Heart left ventricle (tissue), 16 donors: Measurements from ENCODE around the gene CAMTA1. TPM values are rescaled to one million over a fixed set of nuclear protein-coding genes. Genes with fewer than 3 reads are reported as not detected.

Experiments used
- ATAC-seq, 4 donors: fragments of 200-7000 bp; cut with Tn5 transposase; one replicate each; pipeline ENCODE4 v1.9.1; 2020 to 2022; ENCODE audit warnings: moderate library complexity in 4 of 4, mild to moderate bottlenecking in 3 of 4, moderate number of reproducible peaks in 1 of 4
- DNase-seq, 5 donors: peaks; one replicate each; pipeline ENCODE4 v3.0.0-alpha.2; 2020
- H3K27ac ChIP-seq, 12 donors: fragments of 200-600 bp; sonication (generic) in 4 of 12; one replicate each; pipeline versions ENCODE4 v1.5.0 to v1.8.0; 2016 to 2022; ENCODE audit warnings: mild to moderate bottlenecking in 2 of 12
- H3K27me3 ChIP-seq, 9 donors: fragments of 200-600 bp; sonication (generic) in 2 of 9; one replicate each; pipeline versions ENCODE4 v1.5.1 to v1.8.0; 2016 to 2022; ENCODE audit warnings: mild to moderate bottlenecking in 3 of 9
- H3K36me3 ChIP-seq, 9 donors: fragments of 200-600 bp; sonication (generic) in 2 of 9; one replicate each; pipeline versions ENCODE4 v1.5.0 to v1.8.0; 2018 to 2022; ENCODE audit warnings: mild to moderate bottlenecking in 2 of 9
- H3K4me1 ChIP-seq, 12 donors: fragments of 200-600 bp; sonication (generic) in 4 of 12; one replicate each; pipeline versions ENCODE4 v1.5.0 to v1.8.0; 2016 to 2022; ENCODE audit warnings: mild to moderate bottlenecking in 3 of 12
- H3K4me3 ChIP-seq, 12 donors: fragments of 200-600 bp; sonication (generic) in 4 of 12; one replicate each; pipeline versions ENCODE4 v1.5.0 to v1.8.0; 2017 to 2022; ENCODE audit warnings: mild to moderate bottlenecking in 9 of 12, moderate library complexity in 4 of 12
- H3K9me3 ChIP-seq, 12 donors: fragments of 200-600 bp; sonication (generic) in 4 of 12; one replicate each; pipeline versions ENCODE4 v1.5.0 to v1.8.0; 2016 to 2022; ENCODE audit warnings: mild to moderate bottlenecking in 1 of 12
- CTCF ChIP-seq, 12 donors: fragments of 200-600 bp; sonication (generic) in 4 of 12; IDR thresholded peaks; one replicate each; pipeline versions ENCODE4 v1.5.0 to v1.8.0; 2018 to 2022; ENCODE audit warnings: antibody characterized with exemption in 12 of 12, mild to moderate bottlenecking in 5 of 12
- POLR2A ChIP-seq, 2 donors: fragments of 450-650 bp; IDR thresholded peaks; one replicate each; pipeline ENCODE4 v1.6.1; 2017; ENCODE audit warnings: antibody characterized with exemption in 2 of 2, mild to moderate bottlenecking in 2 of 2, moderate library complexity in 2 of 2
- WGBS, 4 donors: extraction: QIAGEN DNeasy Blood & Tissue Kit in 2 of 4; methylation state at CpG; one replicate each; pipeline versions ENCODE4 v1.1.5 to v1.1.7; 2013 to 2018; 5-methylcytosine and 5-hydroxymethylcytosine counted together
- intact Hi-C, 10 donors: fragments of 100-400 bp; cut with DNase I; formaldehyde crosslinking; loops; one replicate each; pipeline versions ENCODE4 v1.11.1 to v1.14.2; 2022
- polyA plus RNA-seq, 2 donors: library from polyadenylated mRNA; stranded (reverse); fragments of 200-250 nt; gene quantifications; one replicate each; pipeline ENCODE4 v1.2.3, GENCODE V29; 2013
- total RNA-seq, 9 donors: library from RNA; depleted of rRNA in 2 of 9; stranded (reverse); fragments of >200 nt in 2 of 9; fragmentation: NEBNext Ultra II Directional in 3 of 9; extraction: Animal tissue kit (Norgen Biotek cat#: 25700) in 3 of 9; gene quantifications; one replicate each; pipeline versions ENCODE4 v1.1.0 to v1.2.4, GENCODE V29; 2016 to 2023
- donor health status: ischemic (EF 13 %, LVEDD 7.1; RV severe dilation, severe dysfunction).
- donor health status: healthy with polysubstance abuse.
- donor health status: DM: no; HTN: yes; CAD: no.
- donor health status: DM: no; HTN: no; CAD: no.
- donor health status: ischemic (EF 25% LVEDD 6.9; RV normal size, moderate dysfunction).
- donor health status: ischemic (EF 25% LVEDD 5.7; RV mildly dilated, moderate dysfunction).
- donor health status: healthy.
- donor health status: DM: yes; HTN: yes; CAD: no.
- donor health status: ischemic (EF 35%, LVEDD 5.7; RV mildly dilated, moderate dysfunction).
- donor health status: nonischemic (EF 11% LVEDD 7.7; RV severe dilation, severe dysfunction).
- donor health status: DM: yes; HTN: yes; CAD: no.
- donor health status: PGD.
- donor health status: ischemic (EF 29% LVEDD 5.4; RV normal size, mild dysfunction).
- donor health status: nonischemic (EF 23%, LVEDD 6.1; RV moderate dilation, normal function).

The CAMTA1 gene
- total and polyA plus RNA-seq, 11 donors: 114 to 303 (median 137) TPM

- Histone ChIP-seq H3K9me3 (no peaks in the 10 kb centered on the region), H3K36me3 (no peaks in the 10 kb centered on the region), H3K27me3 (no peaks in the 10 kb centered on the region), H3K4me1 (no peaks in the 10 kb centered on the region), H3K27ac (no peak overlapping the region), H3K4me3 (no peak overlapping the region)
- no peak for DNase-seq
- intact Hi-C loops: no loop called here
- no peak for ATAC-seq
- TF ChIP-seq CTCF (IDR thresholded peaks at IDR 0.05) (no peak), POLR2A (IDR thresholded peaks at IDR 0.05) (no peak)
Measured at GRCh38 chr1:6981595-6981994, 196.3 kb downstream of the CAMTA1 start.

GRCh38 chr1:6982443-6982842 is 197.2 kb downstream of the CAMTA1 start:
- TF ChIP-seq CTCF (IDR thresholded peaks at IDR 0.05) (no peak), POLR2A (IDR thresholded peaks at IDR 0.05) (no peak)
- ATAC-seq (no peak), DNase-seq (no peak)
- Histone ChIP-seq H3K4me1 (no peaks in the 10 kb centered on the region), H3K27me3 (no peaks in the 10 kb centered on the region), H3K9me3 (no peaks in the 10 kb centered on the region), H3K27ac (no peak overlapping the region), H3K4me3 (no peak overlapping the region), H3K36me3 (no peaks in the 10 kb centered on the region)
- intact Hi-C loops: no loop called here
- WGBS, 4 donors: 83 to 89% (median 85%) methylated on average over 6 to 9 of the region's 9 CpGs

GRCh38 chr1:6982860-6983259 is 197.6 kb downstream of the CAMTA1 start:
- ATAC-seq (no peak), DNase-seq (no peak)
- TF ChIP-seq CTCF (IDR thresholded peaks at IDR 0.05) (no peak), POLR2A (IDR thresholded peaks at IDR 0.05) (no peak)
- no peaks in the 10 kb centered on the region for H3K27me3 ChIP-seq
- no peak overlapping the region for H3K27ac ChIP-seq
- 91 to 96% (median 94%) methylated on average over 2 of the region's 2 CpGs for WGBS, 4 donors
- no peaks in the 10 kb centered on the region for H3K9me3 ChIP-seq
- intact Hi-C loops: no loop called here
- no peaks in the 10 kb centered on the region for H3K4me1 ChIP-seq
- no peak overlapping the region for H3K4me3 ChIP-seq
- H3K36me3 ChIP-seq: no peaks in the 10 kb centered on the region

- Histone ChIP-seq H3K36me3 (no peaks in the 10 kb centered on the region), H3K4me1 (no peaks in the 10 kb centered on the region), H3K27me3 (no peaks in the 10 kb centered on the region), H3K27ac (no peak overlapping the region), H3K4me3 (no peak overlapping the region), H3K9me3 (no peaks in the 10 kb centered on the region)
- TF ChIP-seq POLR2A (IDR thresholded peaks at IDR 0.05): no peak
- no peak for TF ChIP-seq CTCF (IDR thresholded peaks at IDR 0.05)
- WGBS, 4 donors: 76 to 85% (median 80%) methylated on average over 14 of the region's 14 CpGs
- intact Hi-C loops: no loop called here
- DNase-seq: no peak
- ATAC-seq: no peak
Measured at GRCh38 chr1:6984536-6984935, 199.3 kb downstream of the CAMTA1 start.
